Sigmoid colon (tissue), 3 donors: ENCODE results near the gene ACTL8.

Source experiments
- POLR2A ChIP-seq, 2 donors: fragments of 450-650 bp; IDR thresholded peaks; one replicate each; pipeline ENCODE4 v1.6.1; 2016; ENCODE audit warnings: antibody characterized with exemption in 2 of 2, mild to moderate bottlenecking in 2 of 2, moderate library complexity in 2 of 2
- TF ChIP-seq, protein P1 (sequence below), 4 experiments: fragments of 450-650 bp in 3 of 4; fragments of 200-600 bp in 1 of 4; IDR thresholded peaks; one replicate each; pipeline ENCODE4 v1.5.1; 2016 to 2019; ENCODE audit warnings: antibody characterized with exemption in 4 of 4, mild to moderate bottlenecking in 3 of 4, moderate library complexity in 2 of 4

- TF ChIP-seq, protein P1, sequence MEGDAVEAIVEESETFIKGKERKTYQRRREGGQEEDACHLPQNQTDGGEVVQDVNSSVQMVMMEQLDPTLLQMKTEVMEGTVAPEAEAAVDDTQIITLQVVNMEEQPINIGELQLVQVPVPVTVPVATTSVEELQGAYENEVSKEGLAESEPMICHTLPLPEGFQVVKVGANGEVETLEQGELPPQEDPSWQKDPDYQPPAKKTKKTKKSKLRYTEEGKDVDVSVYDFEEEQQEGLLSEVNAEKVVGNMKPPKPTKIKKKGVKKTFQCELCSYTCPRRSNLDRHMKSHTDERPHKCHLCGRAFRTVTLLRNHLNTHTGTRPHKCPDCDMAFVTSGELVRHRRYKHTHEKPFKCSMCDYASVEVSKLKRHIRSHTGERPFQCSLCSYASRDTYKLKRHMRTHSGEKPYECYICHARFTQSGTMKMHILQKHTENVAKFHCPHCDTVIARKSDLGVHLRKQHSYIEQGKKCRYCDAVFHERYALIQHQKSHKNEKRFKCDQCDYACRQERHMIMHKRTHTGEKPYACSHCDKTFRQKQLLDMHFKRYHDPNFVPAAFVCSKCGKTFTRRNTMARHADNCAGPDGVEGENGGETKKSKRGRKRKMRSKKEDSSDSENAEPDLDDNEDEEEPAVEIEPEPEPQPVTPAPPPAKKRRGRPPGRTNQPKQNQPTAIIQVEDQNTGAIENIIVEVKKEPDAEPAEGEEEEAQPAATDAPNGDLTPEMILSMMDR (IDR thresholded peaks at IDR 0.05): no peak
- no peak for TF ChIP-seq POLR2A (IDR thresholded peaks at IDR 0.05)
Observed at GRCh38 chr1:17866740-17867029, 111.6 kb downstream of the ACTL8 start.
